ENCODE results near the gene GRIN1.

GRIN1 gene

GRCh38 chr9:137149363-137149762, 10.4 kb downstream of the GRIN1 start:
- DNase-seq: no peak

GRCh38 chr9:137149942-137150616, 11.1 kb downstream of the GRIN1 start:
- DNase-seq: no peak

GRCh38 chr9:137150617-137151457, 11.9 kb downstream of the GRIN1 start:
- no peak for DNase-seq

GRCh38 chr9:137152844-137153405, 14.0 kb downstream of the GRIN1 start:
- no peak for DNase-seq

GRCh38 chr9:137156567-137157375, 17.8 kb downstream of the GRIN1 start:
- DNase-seq: no peak

GRCh38 chr9:137157618-137158415, 18.9 kb downstream of the GRIN1 start:
- DNase-seq: no peak

GRCh38 chr9:137158625-137159024, 19.7 kb downstream of the GRIN1 start:
- DNase-seq: no peak

- no peak for DNase-seq
These were observed 20.4 kb downstream of the GRIN1 start for GRCh38 chr9:137159105-137160053.

- DNase-seq: no peak
These were observed 21.1 kb downstream of the GRIN1 start for GRCh38 chr9:137160054-137160425.

- no peak for DNase-seq
These were observed 22.0 kb downstream of the GRIN1 start for GRCh38 chr9:137160716-137161557.

- DNase-seq: no peak
These were observed 22.9 kb downstream of the GRIN1 start for GRCh38 chr9:137161558-137162486.

GRCh38 chr9:137162505-137163364, 23.8 kb downstream of the GRIN1 start:
- no peak for DNase-seq

GRCh38 chr9:137163365-137163715, 24.4 kb downstream of the GRIN1 start:
- no peak for DNase-seq

GRCh38 chr9:137163805-137164204, 24.9 kb downstream of the GRIN1 start:
- no peak for DNase-seq

GRCh38 chr9:137164370-137165249, 25.7 kb downstream of the GRIN1 start:
- DNase-seq: no peak

- no peak for DNase-seq
These were observed 26.4 kb downstream of the GRIN1 start for GRCh38 chr9:137165250-137165836.

Data from NK-92 treated with Interleukin-12 subunit alpha and Interleukin-12 subunit beta, amount 100 ng/mL, for 24 hours (cell line).